Stimulated activated CD8-positive, alpha-beta memory T cell treated with anti-CD3 and anti-CD28 coated beads, Interleukin-7, amount 100 ng/mL, for 4 hours (primary cell): ENCODE results near the gene ZMYM2.
"Not testable (repeated sequence)": the region's sequence is repeated elsewhere in the genome, so short reads cannot be mapped to it uniquely, and the experiment has no call there.

ENCODE experiments used
- DNase-seq, 2 donors: peaks; one replicate each; pipeline ENCODE4 v3.0.0-alpha.2; 2020; ENCODE audit warnings: low read depth in 2 of 2

Gene ZMYM2

GRCh38 chr13:19958155-19959111 lies at the start of gene ZMYM2:
ZMYM2 (plus strand) TSS chr13:19958727; CDS start chr13:19993073, 34,346 bp downstream.
- DNase-seq = peak; percentile 90 to 98

DNA sequence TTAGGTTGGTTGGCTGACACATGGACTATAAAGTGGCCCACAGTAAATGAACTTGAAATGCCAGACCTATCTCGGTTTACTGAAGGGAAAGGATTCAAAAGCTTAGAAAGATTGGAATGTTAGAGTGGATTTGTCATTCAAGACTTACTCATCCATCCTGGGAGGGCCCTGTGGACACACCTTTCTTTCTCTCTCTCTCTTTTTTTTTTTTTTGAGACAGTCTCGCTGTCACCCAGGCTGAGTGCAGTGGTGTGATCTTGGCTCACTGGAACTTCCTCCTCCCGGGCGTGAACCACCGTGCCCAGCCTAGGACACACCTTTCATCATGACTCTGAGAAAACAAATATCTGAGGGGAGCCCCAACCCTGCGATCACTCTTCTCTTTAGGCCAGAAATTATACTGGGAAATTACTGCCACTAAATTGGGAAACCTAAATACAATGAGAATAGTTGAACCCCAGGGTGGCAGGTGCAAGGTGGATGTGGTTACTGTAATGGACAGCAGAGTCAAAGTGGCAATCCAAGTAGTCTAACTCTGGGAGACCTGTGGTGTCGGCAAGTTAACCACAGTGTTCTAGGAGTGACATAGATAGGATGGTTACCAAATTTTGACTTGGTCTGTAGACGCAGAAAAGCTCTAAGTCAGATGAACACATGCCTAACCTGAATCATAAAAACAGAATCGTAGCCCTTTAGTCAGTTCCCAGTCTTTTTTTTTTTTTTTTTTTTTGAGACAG lies 48.0 kb upstream of the ZMYM2 start:
- no peak for DNase-seq

DNA sequence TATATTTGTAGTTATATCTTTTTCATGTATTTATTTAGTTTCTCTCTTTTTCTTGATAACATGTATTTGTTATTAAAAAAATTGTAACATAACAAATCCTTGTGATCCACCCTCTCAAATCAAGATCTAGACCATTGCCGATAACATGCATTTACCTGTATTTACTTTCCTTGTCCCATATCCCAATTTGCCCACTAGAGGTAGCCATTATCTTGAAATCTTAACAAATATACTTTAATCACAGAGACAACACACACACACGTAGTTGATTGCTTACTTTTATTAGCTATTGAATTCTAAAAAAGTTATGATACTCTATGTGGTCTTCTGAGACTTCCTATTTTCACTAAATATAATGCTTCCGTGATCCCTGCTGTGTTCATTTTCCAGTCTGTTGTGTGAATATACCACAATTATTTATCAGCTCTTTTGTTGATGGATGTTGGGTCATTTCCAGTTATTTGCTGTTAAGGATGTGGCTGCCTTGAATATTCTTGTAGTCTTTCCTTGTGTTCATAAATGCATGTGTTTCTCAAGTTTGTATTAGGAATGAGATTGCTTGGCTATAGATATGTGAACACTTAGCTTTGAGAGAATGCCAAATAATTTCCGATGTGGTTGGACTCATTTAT lies 31.3 kb upstream of the ZMYM2 start:
- DNase-seq = no peak

GRCh38 chr13:19940106-19940505 lies 18.4 kb upstream of the ZMYM2 start:
- no peak for DNase-seq

DNA sequence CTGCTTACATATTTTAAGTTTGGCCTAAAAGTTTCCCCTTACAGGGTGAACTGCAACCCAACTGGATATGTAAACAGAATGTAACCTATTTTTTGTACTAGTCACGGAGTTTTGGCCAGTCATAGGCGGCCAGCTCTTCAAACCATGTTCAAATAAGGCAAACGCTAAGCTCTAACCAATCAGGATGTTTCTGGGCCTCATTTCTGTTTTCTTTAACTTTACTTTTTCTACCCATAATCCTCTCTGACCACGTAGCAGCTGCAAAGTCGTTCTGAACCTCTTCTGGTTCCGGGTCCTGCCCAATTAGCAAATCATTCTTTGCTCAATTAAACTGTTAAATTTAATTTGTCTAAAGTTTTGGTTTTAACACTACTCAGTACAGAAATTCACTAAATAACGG lies 8.2 kb upstream of the ZMYM2 start:
- DNase-seq = no peak

DNA sequence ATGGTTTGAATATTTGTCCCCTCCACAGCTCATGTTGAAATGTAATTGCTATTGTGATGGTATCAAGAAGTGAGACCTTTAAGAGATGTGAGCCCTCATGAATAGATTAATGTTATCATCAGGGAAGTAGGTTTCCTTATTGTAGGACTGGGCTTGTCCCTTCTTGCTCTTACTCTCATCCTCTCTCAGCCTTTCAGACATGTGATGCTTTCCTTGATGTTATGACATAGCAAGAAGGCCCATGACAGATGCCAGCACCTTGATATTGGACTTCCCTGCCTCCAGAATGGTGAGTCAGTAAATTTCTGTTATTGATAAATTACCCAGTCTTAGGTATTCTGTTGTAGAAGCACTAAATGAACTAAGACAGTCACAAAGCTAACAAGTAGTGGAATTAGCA lies 5.7 kb upstream of the ZMYM2 start:
- DNase-seq = no peak

GRCh38 chr13:19955873-19956559 lies 2.5 kb upstream of the ZMYM2 start:
- no peak for DNase-seq

- peak; percentile 80 to 87 for DNase-seq
Observed at GRCh38 chr13:19957320-19958154, 990 bp upstream of the ZMYM2 start.

- DNase-seq = peak; percentile 49 to 69
Observed at GRCh38 chr13:19959141-19959830, 759 bp downstream of the ZMYM2 start.

- peak; percentile 84 to 86 for DNase-seq
Observed at GRCh38 chr13:19959831-19960652, 1.5 kb downstream of the ZMYM2 start.

GRCh38 chr13:19960653-19960976 lies 2.1 kb downstream of the ZMYM2 start:
- DNase-seq = no peak

GRCh38 chr13:19961489-19961888 lies 3.0 kb downstream of the ZMYM2 start:
- no peak for DNase-seq

- no peak for DNase-seq
Observed at GRCh38 chr13:19961924-19962323, 3.4 kb downstream of the ZMYM2 start.

DNA sequence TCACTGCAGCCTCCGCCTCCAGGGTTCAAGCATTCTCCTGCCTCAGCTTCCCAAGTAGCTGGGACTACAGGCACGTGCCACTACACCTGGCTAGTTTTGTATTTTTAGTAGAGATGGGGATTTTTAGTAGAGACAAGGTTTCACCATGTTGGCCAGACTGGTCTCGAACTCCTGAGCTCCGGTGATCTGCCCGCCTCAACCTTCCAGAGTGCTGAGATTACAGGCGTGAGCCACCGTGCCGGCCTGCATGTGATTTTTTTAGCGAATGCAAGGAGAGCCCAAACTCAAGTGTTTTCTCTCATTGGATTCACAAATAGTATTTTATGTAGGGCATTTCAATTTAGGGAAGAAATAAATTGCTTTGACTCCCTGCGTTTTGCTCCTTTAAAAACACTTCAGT lies 4.4 kb downstream of the ZMYM2 start:
- no peak for DNase-seq

GRCh38 chr13:19967621-19968020 lies 9.1 kb downstream of the ZMYM2 start:
- DNase-seq = no peak

DNA sequence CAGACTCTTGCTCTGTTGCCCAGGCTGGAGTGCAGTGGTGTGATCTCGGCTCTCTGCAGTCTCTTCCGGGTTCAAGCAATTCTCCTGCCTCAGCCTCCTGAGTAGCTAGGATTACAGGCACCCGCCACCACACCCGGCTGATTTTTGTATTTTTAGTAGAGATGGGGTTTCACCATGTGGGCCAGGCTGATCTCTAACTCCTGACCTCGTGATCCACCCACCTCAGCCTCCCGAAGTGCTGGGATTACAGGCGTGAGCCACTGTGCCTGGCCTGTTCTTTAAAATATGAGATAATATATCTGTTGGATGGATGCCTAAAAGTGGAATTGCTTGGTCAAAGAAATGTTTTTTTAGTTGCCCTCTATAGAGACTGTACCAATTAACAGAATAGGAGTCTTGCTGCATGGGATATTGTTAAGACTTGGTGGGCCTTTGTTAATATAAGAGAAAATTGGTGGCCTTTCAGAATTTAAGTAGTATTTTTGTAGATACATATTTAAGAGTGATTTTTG lies 16.0 kb downstream of the ZMYM2 start:
- DNase-seq = not testable (repeated sequence)

DNA sequence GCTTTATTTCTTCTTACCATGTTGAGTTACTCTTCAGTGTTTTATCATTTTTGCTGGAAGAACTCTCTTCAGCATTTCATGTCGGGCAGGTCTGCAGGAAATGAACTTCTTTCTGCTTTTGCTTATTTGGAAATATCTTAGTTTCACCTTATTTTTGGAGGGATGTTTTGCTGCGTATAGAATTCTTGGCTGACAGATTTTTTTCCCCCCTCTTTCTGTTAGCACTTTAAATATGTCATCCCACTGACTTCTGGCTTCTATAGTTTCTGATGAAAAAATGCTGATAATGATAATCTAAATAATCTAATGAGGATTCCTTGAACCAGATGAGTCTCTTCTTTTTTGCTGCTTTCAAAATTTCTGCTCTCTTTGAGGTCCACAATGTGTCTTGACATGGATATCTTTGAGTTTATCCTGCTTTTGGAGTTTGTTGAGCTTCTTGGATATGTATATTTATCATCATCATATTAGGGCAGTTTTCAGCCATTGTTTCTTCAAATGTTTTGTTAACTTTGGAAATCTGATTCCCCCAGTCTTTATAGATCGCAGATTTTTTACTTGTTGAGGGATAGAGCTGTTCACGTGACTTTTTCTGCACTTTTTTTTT lies 20.4 kb downstream of the ZMYM2 start:
- no peak for DNase-seq

GRCh38 chr13:19981685-19982238 lies 23.2 kb downstream of the ZMYM2 start:
- DNase-seq = no peak
